Mesenteric fat pad (tissue), 1 donor: ENCODE measurements around the gene ITPR2. TPM values are rescaled to one million over a fixed set of nuclear protein-coding genes. Genes with fewer than 3 reads are reported as not detected.
"Not testable (repeated sequence)": the region's sequence is repeated elsewhere in the genome, so short reads cannot be mapped to it uniquely, and the experiment has no call there.

Source experiments
- DNase-seq: peaks from one replicate; pipeline ENCODE4 v3.0.0-alpha.2; 2020; ENCODE audit warnings: low spot score
- total RNA-seq: library from RNA; stranded (reverse); fragmentation: NEBNext Ultra II Directional; extraction: Animal tissue kit (Norgen Biotek cat#: 25700); gene quantifications from one replicate; pipeline ENCODE4 v1.2.1, GENCODE V29; 2021
- donor health status: DM: yes; HTN: yes; CAD: no.

ITPR2 gene
- total RNA-seq, 1 donor from 2014 or later, result 71.3 TPM

- DNase-seq, result no peak
Observed at GRCh38 chr12:26318661-26319068, 514.3 kb downstream of the ITPR2 start.

GRCh38 chr12:26317942-26318575, 514.9 kb downstream of the ITPR2 start:
- no peak for DNase-seq

DNA sequence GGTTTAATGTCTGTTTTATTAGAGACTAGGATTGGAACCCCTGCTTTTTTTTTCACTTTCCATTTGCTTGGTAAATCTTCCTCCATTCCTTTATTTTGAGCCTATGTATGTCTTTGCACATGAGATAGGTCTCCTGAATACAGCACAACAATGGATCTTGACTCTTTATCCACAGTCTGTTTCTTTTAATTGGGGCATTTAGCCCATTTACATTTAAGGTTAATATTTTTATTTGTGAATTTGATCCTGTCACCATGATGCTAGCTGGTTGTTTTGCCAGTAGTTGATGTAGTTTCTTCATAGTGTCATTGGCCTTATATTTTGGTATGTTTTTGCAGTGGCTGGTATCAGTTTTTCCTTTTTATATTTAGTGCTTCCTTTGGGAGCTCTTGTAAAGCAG, 518.9 kb downstream of the ITPR2 start:
- DNase-seq, result not testable (repeated sequence)

DNA sequence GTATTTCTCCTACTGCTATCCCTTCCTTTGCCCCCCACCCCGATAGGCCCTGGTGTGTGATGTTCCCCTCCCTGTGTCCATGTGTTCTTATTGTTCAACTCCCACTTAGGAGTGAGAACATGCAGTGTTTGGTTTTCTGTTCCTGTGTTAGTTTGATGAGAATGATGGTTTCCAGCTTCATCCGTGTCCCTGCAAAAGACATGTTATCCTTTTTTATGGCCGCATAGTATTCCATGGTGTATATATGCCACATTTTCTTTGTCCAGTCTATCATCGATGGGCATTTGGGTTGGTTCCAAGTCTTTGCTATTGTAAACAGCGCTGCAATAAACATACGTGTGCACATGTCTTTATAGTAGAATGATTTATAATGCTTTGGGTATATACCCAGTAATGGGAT, 522.5 kb downstream of the ITPR2 start:
- DNase-seq, result not testable (repeated sequence)

DNA sequence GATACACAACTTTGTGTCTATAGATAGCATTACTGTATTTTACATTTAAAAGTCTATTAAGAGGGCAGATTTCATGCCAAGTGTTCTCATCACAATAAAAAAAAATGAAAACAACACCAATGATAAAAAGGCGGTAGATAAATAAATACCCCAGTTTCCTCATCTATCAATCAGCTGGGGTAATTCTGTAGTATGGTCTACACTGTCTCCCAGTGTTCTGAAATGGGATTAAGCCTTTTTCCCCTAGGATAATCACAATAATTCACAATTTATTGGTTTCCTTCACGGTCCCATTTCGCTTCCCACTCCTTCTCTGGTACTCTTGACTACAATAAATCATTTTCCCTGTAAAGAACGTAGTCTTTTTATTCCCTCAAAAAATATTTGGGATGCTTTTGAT, 523.4 kb downstream of the ITPR2 start:
- no peak for DNase-seq

GRCh38 chr12:26304273-26304672, 528.7 kb downstream of the ITPR2 start:
- DNase-seq, result no peak

GRCh38 chr12:26303418-26303817, 529.6 kb downstream of the ITPR2 start:
- DNase-seq, result no peak

- no peak for DNase-seq
Observed at GRCh38 chr12:26302776-26303175, 530.2 kb downstream of the ITPR2 start.

GRCh38 chr12:26299751-26300150, 533.2 kb downstream of the ITPR2 start:
- DNase-seq, result no peak

GRCh38 chr12:26298785-26299621, 534.0 kb downstream of the ITPR2 start:
- no peak for DNase-seq

DNA sequence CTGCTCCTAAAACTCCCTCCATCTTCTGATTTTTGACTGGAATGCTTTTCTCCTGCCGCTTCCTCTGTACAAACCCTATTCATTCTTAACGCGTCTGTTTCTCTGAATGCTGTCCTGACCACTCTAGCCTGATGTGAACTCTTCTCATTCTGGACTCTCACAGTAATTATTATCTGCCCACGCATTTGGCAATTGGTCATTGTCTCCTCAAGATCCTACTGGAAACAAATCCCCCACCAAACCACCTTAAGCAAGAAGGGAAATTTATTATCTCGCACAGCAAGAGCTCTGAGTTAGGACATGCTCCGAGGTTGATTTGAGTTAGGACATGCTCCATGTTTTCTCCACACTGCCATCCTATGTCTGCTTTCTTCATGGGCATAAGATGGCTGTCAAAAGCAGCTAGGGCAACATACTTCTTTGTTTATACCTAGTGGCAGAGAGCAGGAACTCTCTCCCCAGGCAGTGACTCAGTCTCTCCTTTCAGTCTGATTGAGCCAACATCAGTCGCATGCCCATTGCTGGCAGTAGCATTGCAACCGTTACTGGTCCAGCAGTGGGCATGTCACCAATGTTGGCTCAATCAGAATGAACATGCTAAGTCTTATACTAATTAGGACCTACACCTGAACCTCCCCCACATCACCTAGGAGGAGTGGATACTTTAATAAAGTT, 535.5 kb downstream of the ITPR2 start:
- DNase-seq, result no peak

- DNase-seq, result no peak
Observed at GRCh38 chr12:26295001-26295400, 538.0 kb downstream of the ITPR2 start.

- DNase-seq, result no peak
Observed at GRCh38 chr12:26293612-26294011, 539.4 kb downstream of the ITPR2 start.

DNA sequence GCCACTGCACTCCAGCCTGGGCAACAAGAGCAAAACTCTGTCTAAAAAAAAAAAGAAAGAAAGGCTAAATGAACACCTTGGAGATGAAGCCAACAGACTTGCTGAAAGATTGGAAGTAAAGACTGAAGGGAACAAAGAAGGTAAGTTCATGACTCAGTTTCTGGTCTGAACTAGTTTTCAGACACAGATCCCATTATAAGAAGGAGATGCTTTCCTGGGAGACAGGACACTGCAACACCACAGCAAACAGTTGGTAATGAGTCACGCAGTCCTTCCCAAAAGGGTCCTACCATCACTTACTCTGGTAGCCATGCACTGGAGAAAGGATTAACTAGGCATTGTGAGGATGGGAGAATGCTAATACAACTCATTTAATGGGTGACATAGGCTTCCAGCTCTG, 540.4 kb downstream of the ITPR2 start:
- no peak for DNase-seq

DNA sequence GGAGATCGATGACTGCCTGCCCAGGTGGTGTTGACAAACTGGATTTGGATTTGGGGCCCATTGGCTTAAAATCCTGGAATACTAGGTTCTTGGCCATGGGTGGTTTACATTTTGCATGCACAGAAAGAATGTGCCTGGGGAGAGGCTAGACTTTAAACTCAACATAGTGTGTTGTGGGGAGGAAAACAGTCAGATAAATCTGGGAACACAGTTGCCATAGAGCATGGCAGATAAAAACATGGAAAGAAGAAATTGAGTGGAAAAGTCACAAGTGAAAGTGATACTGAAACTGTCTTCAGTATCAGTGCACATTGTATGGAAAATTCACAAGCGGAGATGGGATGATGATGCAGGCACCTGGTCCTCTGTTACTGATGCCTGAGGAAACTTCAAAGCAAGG, 542.4 kb downstream of the ITPR2 start:
- no peak for DNase-seq

- DNase-seq, result no peak
Observed at GRCh38 chr12:26287671-26288381, 545.2 kb downstream of the ITPR2 start.

Other genes starting within 250 kb of the ITPR2 start
- 21.8 TPM for gene INTS13, start 104.8 kb upstream of the ITPR2 start, total RNA-seq
- gene FGFR1OP2, start 105.3 kb upstream of the ITPR2 start, total RNA-seq, result 40.0 TPM
- 38.3 TPM for gene TM7SF3, start 181.2 kb upstream of the ITPR2 start, total RNA-seq
- 35.6 TPM for gene MED21, start 189.4 kb upstream of the ITPR2 start, total RNA-seq
- not detected for gene C12orf71, start 249.4 kb upstream of the ITPR2 start, total RNA-seq